GM19463 (cell line): ENCODE measurements around the gene BAG2.

Experiments
- ATAC-seq: cut with Tn5 transposase; IDR thresholded peaks from one replicate; pipeline ENCODE4 v1.9.1; 2021; ENCODE audit warnings: mild to moderate bottlenecking, moderate library complexity; ENCODE audit not compliant: unreplicated experiment

Gene BAG2

GRCh38 chr6:57221191-57221935 lies 49.2 kb downstream of the BAG2 start:
- peak; percentile 58 for ATAC-seq

- peak; percentile 83 for ATAC-seq
These were observed 50.0 kb downstream of the BAG2 start, which contains the start of gene RAB23 for GRCh38 chr6:57221936-57222742. Gene RAB23, minus strand, starts transcription at chr6:57222307. Its CDS starts 11,927 bp downstream, at chr6:57210380.

- no peak for ATAC-seq
These were observed 50.6 kb downstream of the BAG2 start for GRCh38 chr6:57222743-57223077.

GRCh38 chr6:57224769-57225515 lies 52.8 kb downstream of the BAG2 start:
- ATAC-seq = no peak

GRCh38 chr6:57226221-57226620 lies 54.1 kb downstream of the BAG2 start:
- no peak for ATAC-seq
